GM12878 (cell line): ENCODE measurements around the gene LIF. TPM values are rescaled to one million over a fixed set of nuclear protein-coding genes. Genes with fewer than 3 reads are reported as not detected.

Experiments used
- ATAC-seq: fragments of 200-7000 bp; cut with Tn5 transposase; 3 replicates; pipeline ENCODE4 v1.9.1; 2020; ENCODE audit warnings: mild to moderate bottlenecking, moderate library complexity
- BruUV-seq: library from RNA; stranded (reverse); fragments of 400-500 nt; replicated peaks from 2 replicates; lab custom pipeline; 2021; lab: Mats Ljungman, UMichigan
- CTCF ChIA-PET: fragments of 300-600 bp; sonication (Branson Sonifier 250); formaldehyde crosslinking; extraction: SDS; loops from one replicate; lab custom pipeline; 2021; ENCODE audit warnings: inconsistent platforms; lab: Yijun Ruan, JAX
- POLR2A ChIA-PET: fragments of 350-600 bp; formaldehyde crosslinking; extraction: SDS; loops from one replicate; lab custom pipeline; 2021; ENCODE audit warnings: inconsistent platforms; lab: Charles Lee
- RAD21 ChIA-PET: fragments of 300-600 bp; sonication (Branson Sonifier 250); formaldehyde crosslinking; loops from one replicate; lab custom pipeline; 2023; ENCODE audit warnings: antibody characterized with exemption; ENCODE audit not compliant: unreplicated experiment; lab: Charles Lee
- SMC1A ChIA-PET: fragments of 300-600 bp; sonication (Branson Sonifier 250); formaldehyde crosslinking; loops from one replicate; lab custom pipeline; 2023; ENCODE audit not compliant: unreplicated experiment, uncharacterized antibody; lab: Charles Lee
- DNase-seq: peaks from one replicate; pipeline ENCODE4 v3.0.0-alpha.2; 2011; ENCODE audit warnings: low read depth, low spot score
- FAIRE-seq: peaks from 3 replicates; lab custom pipeline; 2011; peaks lifted over from hg19 to GRCh38; lab: Jason Lieb, UNC
- H2AFZ ChIP-seq: 2 replicates; pipeline ENCODE4 v1.6.0; 2011; ENCODE audit warnings: low read depth, low read length, control low read depth; ENCODE audit not compliant: control insufficient read depth
- H3K27ac ChIP-seq: 2 replicates; pipeline ENCODE4 v1.5.1; 2011; ENCODE audit warnings: control low read depth; ENCODE audit not compliant: control insufficient read depth, insufficient read depth
- H3K27me3 ChIP-seq, 2 experiments: replicated peaks in 1 of 2; 2 replicates each; pipeline versions ENCODE4 v1.6.0 to v1.6.1; 2011; ENCODE audit warnings: low read length in 1 of 2; ENCODE audit not compliant: control insufficient read depth in 2 of 2, insufficient read depth in 2 of 2
- H3K36me3 ChIP-seq, 2 experiments: 2 replicates each; pipeline ENCODE4 v1.5.1; 2011; ENCODE audit warnings: low read length in 1 of 2; ENCODE audit not compliant: control insufficient read depth in 2 of 2, insufficient read depth in 2 of 2
- H3K4me1 ChIP-seq: 2 replicates; pipeline ENCODE4 v1.6.1; 2011; ENCODE audit warnings: mild to moderate bottlenecking, low read length, moderate library complexity, mixed read lengths; ENCODE audit not compliant: control insufficient read depth, insufficient read depth
- H3K4me2 ChIP-seq: 2 replicates; pipeline ENCODE4 v1.6.0; 2011; ENCODE audit warnings: control low read depth; ENCODE audit not compliant: control insufficient read depth, insufficient read depth
- H3K4me3 ChIP-seq: fragments of 200-600 bp; sonication (generic); 2 replicates; pipeline ENCODE4 v1.5.1; 2016
- H3K79me2 ChIP-seq: 2 replicates; pipeline ENCODE4 v1.6.0; 2011; ENCODE audit warnings: low read length; ENCODE audit not compliant: control insufficient read depth, insufficient read depth
- H3K9ac ChIP-seq: 2 replicates; pipeline ENCODE4 v1.8.0; 2011; ENCODE audit warnings: low read length, control low read depth, mixed read lengths; ENCODE audit not compliant: control insufficient read depth, insufficient read depth
- H3K9me3 ChIP-seq: replicated peaks from 3 replicates; pipeline ENCODE4 v1.5.1; 2011; ENCODE audit warnings: mild to moderate bottlenecking, low read length; ENCODE audit not compliant: control insufficient read depth, insufficient read depth
- H4K20me1 ChIP-seq: 2 replicates; pipeline ENCODE4 v1.6.0; 2011; ENCODE audit not compliant: control insufficient read depth, insufficient read depth
- EGR1 ChIP-seq, 2 experiments: IDR thresholded peaks; 1 replicate in 1 of 2; 2 replicates in 1 of 2; pipeline ENCODE4 v1.6.1; 2011 to 2012; ENCODE audit warnings: low read depth in 2 of 2, low read length in 2 of 2, borderline replicate concordance in 1 of 2, mild to moderate bottlenecking in 1 of 2, moderate library complexity in 1 of 2
- EZH2 ChIP-seq: IDR thresholded peaks from 2 replicates; pipeline ENCODE4 v1.6.1; 2012; ENCODE audit warnings: low read depth, mild to moderate bottlenecking, control low read depth, inconsistent platforms, low read length, borderline replicate concordance; ENCODE audit not compliant: control insufficient read depth
- NR2C1 ChIP-seq: fragments of 450-650 bp; IDR thresholded peaks from 2 replicates; pipeline ENCODE4 v1.6.1; 2017; ENCODE audit warnings: antibody characterized with exemption, mild to moderate bottlenecking, moderate library complexity
- STAT1 ChIP-seq: fragments of 450-650 bp; conservative IDR thresholded peaks from 2 replicates; pipeline ENCODE4 v1.6.1; 2014; ENCODE audit warnings: antibody characterized with exemption, mild to moderate bottlenecking
- WGBS: methylation state at CpG from one replicate; pipeline ENCODE4 v1.1.6; 2016; ENCODE audit warnings: low lambda C conversion rate; ENCODE audit not compliant: insufficient replicate concordance, insufficient coverage; ENCODE audit errors: missing lambda C conversion rate; 5-methylcytosine and 5-hydroxymethylcytosine counted together
- in situ Hi-C: fragments of 300-500 bp; cut with MboI; formaldehyde crosslinking; loops from 9 replicates; pipeline ENCODE4 v1.14.3; 2018; ENCODE audit warnings: mixed read lengths
- intact Hi-C: fragments of 100-400 bp; cut with micrococcal nuclease; formaldehyde crosslinking; loops from one replicate; pipeline ENCODE4 v1.14.2; 2022; ENCODE audit not compliant: unreplicated experiment
- polyA plus RNA-seq, 11 experiments: library from polyadenylated mRNA; depleted of rRNA in 4 of 11; unstranded in 6 of 11; stranded (reverse) in 5 of 11; fragments of >200 nt; fragmentation: Nextera tagmentation in 4 of 11; fragmentation: Illumina TruSeq in 1 of 11; extraction: Ambion mirVana in 4 of 11; extraction: Trizol in 1 of 11; gene quantifications; 1 replicate in 1 of 11; 2 replicates in 10 of 11; pipeline versions ENCODE4 v1.2.1 to v1.2.3, GENCODE V29; 2011 to 2016; ENCODE audit warnings: inconsistent platforms in 2 of 11, missing spikeins in 2 of 11, low read depth in 1 of 11
- total RNA-seq, 4 experiments: library from RNA; depleted of rRNA in 3 of 4; stranded (reverse); fragments of >200 nt in 3 of 4; fragmentation: Illumina TruSeq in 1 of 4; extraction: Trizol in 1 of 4; gene quantifications; 2 replicates each; pipeline versions ENCODE4 v1.2.1 to v1.2.3, GENCODE V29; 2013 to 2021
- TF ChIP-seq, protein P1 (sequence below): fragments of 150-350 bp; IDR thresholded peaks from 2 replicates; pipeline ENCODE4 v1.6.1; 2014; ENCODE audit warnings: mild to moderate bottlenecking, low read depth, low read length
- TF ChIP-seq, protein P2 (sequence below): fragments of 450-650 bp; IDR thresholded peaks from 2 replicates; pipeline ENCODE4 v1.6.1; 2018; ENCODE audit warnings: mild to moderate bottlenecking, low read depth, moderate library complexity; ENCODE audit not compliant: partially characterized antibody
- TF ChIP-seq, protein P3 (sequence below): fragments of 450-650 bp; conservative IDR thresholded peaks from 2 replicates; pipeline ENCODE4 v1.6.1; 2017; ENCODE audit warnings: mild to moderate bottlenecking, moderate library complexity
- TF ChIP-seq, protein P4 (sequence below): fragments of 450-650 bp; IDR thresholded peaks from 2 replicates; pipeline ENCODE4 v1.6.1; 2016; ENCODE audit warnings: mild to moderate bottlenecking
- TF ChIP-seq, protein P5 (sequence below): fragments of 450-650 bp; formaldehyde crosslinking; IDR thresholded peaks from 2 replicates; pipeline ENCODE4 v1.4.0; 2020; ENCODE audit warnings: mild to moderate bottlenecking, moderate library complexity

Gene LIF
- total and polyA plus RNA-seq, 10 of the 15 experiments (the other 5 are each of a cell fraction or from before 2014, with no cell fraction given), result 0.05 to 3.4 (median 0.97) TPM

DNA sequence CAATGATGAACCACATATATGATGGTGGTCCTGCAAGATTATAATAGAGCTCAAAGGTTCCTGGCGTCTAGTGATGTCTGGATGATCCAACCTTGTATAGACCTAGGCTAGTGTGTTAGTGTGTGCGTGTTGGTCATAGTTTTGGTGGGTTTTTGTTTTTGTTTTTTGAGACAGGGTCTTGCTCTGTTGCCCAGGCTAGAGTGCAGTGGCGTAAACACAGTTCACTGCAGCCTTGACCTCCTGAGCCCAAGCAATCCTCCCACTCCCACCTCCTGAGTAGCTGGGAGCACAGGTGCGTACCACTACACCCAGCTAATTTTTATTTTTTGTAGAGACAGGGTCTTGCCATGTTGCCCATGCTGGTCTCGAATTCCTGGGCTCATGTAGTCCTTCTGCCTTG is 33.4 kb upstream of the LIF start:
- in situ Hi-C loops (no loop called here), intact Hi-C loops (loop anchor here (10.0 kb wide), 1 partner anchor 205 kb away; no protein-coding TSS in a partner anchor)
- ChIA-PET SMC1A (interaction anchor here (0.9 to 1.5 kb wide), 5 partner anchors 8 to 172 kb away, joined by 3 to 10 read pairs (median 3); partner anchors contain the start of gene CASTOR1), CTCF (interaction anchor here (1.0 to 2.7 kb wide), 8 partner anchors 8 to 172 kb away, joined by 3 to 16 read pairs (median 4); partner anchors contain the start of gene RNF215), POLR2A (no interaction called here), RAD21 (interaction anchor here (1.2 kb wide), 1 partner anchor 43 kb away, joined by 3 read pairs; no protein-coding TSS in a partner anchor)
- Histone ChIP-seq H4K20me1 (no peaks in the 10 kb centered on the region), H3K9me3 (no peaks in the 10 kb centered on the region), H3K36me3 (no peaks in the 10 kb centered on the region), H3K27ac (no peak overlapping the region), H2AFZ (no peak overlapping the region), H3K9ac (no peak overlapping the region), H3K27me3 (no peaks in the 10 kb centered on the region; a peak in 1 of 4 replicates), H3K4me2 (no peak overlapping the region), H3K4me1 (no peaks in the 10 kb centered on the region), H3K79me2 (no peaks in the 10 kb centered on the region), H3K4me3 (no peak overlapping the region)
- ATAC-seq (no peak), FAIRE-seq (no peak), DNase-seq (no peak)
- WGBS, result 25% methylated on average over 5 of the region's 5 CpGs
- no TSS peak for BruUV-seq
- TF ChIP-seq, protein P1, sequence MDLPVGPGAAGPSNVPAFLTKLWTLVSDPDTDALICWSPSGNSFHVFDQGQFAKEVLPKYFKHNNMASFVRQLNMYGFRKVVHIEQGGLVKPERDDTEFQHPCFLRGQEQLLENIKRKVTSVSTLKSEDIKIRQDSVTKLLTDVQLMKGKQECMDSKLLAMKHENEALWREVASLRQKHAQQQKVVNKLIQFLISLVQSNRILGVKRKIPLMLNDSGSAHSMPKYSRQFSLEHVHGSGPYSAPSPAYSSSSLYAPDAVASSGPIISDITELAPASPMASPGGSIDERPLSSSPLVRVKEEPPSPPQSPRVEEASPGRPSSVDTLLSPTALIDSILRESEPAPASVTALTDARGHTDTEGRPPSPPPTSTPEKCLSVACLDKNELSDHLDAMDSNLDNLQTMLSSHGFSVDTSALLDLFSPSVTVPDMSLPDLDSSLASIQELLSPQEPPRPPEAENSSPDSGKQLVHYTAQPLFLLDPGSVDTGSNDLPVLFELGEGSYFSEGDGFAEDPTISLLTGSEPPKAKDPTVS, result no peak
- TF ChIP-seq, protein P2, sequence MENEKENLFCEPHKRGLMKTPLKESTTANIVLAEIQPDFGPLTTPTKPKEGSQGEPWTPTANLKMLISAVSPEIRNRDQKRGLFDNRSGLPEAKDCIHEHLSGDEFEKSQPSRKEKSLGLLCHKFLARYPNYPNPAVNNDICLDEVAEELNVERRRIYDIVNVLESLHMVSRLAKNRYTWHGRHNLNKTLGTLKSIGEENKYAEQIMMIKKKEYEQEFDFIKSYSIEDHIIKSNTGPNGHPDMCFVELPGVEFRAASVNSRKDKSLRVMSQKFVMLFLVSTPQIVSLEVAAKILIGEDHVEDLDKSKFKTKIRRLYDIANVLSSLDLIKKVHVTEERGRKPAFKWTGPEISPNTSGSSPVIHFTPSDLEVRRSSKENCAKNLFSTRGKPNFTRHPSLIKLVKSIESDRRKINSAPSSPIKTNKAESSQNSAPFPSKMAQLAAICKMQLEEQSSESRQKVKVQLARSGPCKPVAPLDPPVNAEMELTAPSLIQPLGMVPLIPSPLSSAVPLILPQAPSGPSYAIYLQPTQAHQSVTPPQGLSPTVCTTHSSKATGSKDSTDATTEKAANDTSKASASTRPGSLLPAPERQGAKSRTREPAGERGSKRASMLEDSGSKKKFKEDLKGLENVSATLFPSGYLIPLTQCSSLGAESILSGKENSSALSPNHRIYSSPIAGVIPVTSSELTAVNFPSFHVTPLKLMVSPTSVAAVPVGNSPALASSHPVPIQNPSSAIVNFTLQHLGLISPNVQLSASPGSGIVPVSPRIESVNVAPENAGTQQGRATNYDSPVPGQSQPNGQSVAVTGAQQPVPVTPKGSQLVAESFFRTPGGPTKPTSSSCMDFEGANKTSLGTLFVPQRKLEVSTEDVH, result no peak
- TF ChIP-seq, protein P3, sequence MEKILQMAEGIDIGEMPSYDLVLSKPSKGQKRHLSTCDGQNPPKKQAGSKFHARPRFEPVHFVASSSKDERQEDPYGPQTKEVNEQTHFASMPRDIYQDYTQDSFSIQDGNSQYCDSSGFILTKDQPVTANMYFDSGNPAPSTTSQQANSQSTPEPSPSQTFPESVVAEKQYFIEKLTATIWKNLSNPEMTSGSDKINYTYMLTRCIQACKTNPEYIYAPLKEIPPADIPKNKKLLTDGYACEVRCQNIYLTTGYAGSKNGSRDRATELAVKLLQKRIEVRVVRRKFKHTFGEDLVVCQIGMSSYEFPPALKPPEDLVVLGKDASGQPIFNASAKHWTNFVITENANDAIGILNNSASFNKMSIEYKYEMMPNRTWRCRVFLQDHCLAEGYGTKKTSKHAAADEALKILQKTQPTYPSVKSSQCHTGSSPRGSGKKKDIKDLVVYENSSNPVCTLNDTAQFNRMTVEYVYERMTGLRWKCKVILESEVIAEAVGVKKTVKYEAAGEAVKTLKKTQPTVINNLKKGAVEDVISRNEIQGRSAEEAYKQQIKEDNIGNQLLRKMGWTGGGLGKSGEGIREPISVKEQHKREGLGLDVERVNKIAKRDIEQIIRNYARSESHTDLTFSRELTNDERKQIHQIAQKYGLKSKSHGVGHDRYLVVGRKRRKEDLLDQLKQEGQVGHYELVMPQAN, result no peak
- TF ChIP-seq NR2C1 (no peak), EZH2 (no peak), STAT1 (no peak), EGR1 (IDR thresholded peaks at IDR 0.05; ENCODE audit: borderline replicate concordance in 1 of 2, low read depth in 2 of 2, low read length in 2 of 2) (no peak)
- TF ChIP-seq, protein P4, sequence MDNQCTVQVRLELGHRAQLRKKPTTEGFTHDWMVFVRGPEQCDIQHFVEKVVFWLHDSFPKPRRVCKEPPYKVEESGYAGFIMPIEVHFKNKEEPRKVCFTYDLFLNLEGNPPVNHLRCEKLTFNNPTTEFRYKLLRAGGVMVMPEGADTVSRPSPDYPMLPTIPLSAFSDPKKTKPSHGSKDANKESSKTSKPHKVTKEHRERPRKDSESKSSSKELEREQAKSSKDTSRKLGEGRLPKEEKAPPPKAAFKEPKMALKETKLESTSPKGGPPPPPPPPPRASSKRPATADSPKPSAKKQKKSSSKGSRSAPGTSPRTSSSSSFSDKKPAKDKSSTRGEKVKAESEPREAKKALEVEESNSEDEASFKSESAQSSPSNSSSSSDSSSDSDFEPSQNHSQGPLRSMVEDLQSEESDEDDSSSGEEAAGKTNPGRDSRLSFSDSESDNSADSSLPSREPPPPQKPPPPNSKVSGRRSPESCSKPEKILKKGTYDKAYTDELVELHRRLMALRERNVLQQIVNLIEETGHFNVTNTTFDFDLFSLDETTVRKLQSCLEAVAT, result no peak
- TF ChIP-seq, protein P5, sequence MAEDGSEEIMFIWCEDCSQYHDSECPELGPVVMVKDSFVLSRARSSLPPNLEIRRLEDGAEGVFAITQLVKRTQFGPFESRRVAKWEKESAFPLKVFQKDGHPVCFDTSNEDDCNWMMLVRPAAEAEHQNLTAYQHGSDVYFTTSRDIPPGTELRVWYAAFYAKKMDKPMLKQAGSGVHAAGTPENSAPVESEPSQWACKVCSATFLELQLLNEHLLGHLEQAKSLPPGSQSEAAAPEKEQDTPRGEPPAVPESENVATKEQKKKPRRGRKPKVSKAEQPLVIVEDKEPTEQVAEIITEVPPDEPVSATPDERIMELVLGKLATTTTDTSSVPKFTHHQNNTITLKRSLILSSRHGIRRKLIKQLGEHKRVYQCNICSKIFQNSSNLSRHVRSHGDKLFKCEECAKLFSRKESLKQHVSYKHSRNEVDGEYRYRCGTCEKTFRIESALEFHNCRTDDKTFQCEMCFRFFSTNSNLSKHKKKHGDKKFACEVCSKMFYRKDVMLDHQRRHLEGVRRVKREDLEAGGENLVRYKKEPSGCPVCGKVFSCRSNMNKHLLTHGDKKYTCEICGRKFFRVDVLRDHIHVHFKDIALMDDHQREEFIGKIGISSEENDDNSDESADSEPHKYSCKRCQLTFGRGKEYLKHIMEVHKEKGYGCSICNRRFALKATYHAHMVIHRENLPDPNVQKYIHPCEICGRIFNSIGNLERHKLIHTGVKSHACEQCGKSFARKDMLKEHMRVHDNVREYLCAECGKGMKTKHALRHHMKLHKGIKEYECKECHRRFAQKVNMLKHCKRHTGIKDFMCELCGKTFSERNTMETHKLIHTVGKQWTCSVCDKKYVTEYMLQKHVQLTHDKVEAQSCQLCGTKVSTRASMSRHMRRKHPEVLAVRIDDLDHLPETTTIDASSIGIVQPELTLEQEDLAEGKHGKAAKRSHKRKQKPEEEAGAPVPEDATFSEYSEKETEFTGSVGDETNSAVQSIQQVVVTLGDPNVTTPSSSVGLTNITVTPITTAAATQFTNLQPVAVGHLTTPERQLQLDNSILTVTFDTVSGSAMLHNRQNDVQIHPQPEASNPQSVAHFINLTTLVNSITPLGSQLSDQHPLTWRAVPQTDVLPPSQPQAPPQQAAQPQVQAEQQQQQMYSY (CRISPR knock-in tag), result no peak
